ENCODE data around the gene RPL29.
A peak's percentile ranks its signal among the peaks of the same experiment; 100 is the strongest.

RPL29 gene

DNA sequence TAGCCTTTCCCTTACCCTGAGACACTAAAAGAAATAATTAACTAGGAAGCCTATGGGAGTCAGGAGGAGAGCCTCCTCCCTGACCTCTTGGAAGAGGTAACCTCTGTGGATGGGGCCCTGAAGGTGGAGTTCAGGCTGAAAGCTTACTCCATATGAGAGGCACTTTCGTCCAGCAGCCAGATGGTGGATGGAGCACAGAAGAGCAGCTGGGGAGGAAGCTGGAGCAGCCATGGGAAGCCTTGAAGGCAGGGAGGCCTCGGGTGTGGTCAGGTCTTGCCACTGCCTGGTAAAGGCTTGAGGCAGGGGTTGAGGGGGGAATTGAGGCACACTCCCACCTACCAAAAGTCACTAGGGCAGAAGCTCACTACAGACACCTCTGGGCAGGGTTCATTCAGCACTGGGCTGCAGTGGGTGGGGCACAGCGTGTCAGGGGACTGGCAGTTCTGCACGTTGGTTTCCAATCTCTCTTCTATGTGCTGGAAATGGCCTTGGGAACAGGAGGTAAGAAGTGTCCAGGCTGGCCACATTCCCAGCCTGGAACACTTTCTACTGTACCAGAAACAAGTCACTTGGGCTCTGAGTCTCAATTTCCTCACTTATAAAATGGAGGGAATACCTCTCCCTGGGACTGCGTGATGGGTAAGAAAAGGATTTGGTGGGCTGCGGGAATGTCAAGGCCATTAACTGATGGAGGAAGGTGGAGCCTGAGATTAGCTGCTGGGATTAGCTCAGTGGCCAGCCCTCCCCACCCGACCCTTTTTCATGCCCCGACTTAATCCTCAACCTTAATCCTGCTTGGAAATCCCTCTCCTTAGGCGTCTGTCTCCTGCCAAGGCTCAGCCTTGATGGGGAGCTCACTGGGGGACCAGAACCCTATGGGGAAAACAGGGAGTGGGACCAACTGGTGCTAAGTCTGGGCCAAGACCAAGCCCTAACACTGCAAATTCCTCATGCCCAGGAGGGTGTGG lies 33.8 kb downstream of the RPL29 start:
- DNase-seq, result no peak

DNA sequence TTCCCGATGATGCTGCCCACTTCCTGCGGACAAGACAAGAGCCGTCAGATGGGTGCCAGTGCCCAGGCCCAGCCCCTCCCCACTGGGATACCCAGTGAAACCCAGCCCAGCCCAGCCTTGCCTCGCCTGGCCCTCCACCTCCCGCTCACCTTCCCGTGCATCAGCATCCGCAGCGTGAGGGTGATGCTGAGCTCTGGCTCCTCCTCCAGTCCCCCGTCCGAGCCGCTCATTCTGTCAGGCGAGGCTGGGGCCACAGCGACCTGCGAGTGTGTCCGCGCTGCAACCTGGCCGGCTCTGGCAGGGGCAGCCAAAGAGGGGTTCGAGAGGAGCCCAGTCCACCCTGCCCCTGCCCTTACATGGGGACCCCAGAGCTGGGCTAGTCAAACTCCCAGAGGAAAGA lies 34.7 kb downstream of the RPL29 start:
- no peak for DNase-seq

DNA sequence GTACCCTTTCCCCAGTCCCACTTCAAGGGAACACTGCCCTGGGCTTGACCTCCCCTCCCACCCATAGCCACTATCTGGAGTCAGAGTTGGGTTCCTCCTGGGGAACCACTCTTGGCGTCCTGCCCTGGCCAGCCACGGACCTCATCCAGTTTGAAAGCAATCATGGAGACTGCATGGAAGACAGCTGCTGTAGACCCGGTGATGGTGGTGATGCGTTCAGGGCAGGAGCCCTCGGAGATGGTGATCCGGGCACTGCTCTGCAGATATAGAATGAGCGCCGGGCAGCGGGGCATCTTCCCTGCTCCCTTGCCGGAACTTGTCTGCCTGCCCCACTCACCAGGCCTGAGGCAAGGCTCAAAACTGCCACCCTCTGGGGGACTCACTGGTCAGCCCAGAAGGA lies 35.3 kb downstream of the RPL29 start:
- no peak for DNase-seq

- no peak for DNase-seq
Measured at GRCh38 chr3:51959651-51960050, 36.0 kb downstream of the RPL29 start.

DNA sequence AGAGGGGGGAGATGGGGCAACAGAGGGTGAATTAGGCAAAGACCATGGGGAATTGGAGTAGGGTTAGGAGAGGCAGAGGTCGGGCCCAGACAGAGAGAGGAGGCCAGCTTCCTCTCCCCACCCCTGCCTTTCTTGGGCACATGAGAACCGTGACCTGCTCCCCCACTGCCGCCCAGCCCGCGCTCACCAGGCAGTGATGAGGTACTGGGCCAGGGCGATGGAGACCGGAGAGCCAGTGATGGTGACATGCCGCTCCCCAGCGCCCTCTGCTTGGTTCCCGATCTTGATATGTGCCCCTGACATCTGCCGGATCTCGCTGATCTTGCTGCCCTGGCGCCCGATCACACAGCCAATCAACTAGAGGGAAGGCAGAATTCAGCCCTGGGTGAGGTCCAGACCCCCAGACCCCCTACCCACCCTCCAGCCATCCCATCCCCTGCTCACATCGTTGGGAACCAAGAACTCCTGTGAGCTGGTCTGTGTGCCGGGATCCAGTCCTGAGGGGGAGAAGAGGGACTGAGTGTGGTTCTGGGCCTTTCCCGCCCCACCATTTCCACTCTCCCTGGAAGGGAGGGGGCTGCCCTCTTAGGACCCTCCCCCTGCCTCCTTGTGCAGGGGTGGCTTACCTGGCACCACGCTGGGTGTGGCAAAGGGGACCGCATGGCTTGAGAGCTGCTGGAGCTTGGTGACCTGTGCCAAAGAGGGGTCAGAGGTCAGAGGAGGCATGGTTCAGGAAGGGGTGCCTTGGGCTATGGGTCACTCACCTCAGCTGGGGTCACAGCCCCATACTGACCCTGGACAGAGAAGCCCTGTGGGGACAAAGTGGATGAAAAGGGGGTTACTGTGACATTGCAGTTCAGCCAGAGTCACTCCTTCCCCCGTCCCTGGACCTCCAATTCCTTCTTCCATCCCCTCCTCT lies 36.8 kb downstream of the RPL29 start:
- DNase-seq, result no peak

- no peak for DNase-seq
Measured at GRCh38 chr3:51957520-51958205, 38.0 kb downstream of the RPL29 start.

DNA sequence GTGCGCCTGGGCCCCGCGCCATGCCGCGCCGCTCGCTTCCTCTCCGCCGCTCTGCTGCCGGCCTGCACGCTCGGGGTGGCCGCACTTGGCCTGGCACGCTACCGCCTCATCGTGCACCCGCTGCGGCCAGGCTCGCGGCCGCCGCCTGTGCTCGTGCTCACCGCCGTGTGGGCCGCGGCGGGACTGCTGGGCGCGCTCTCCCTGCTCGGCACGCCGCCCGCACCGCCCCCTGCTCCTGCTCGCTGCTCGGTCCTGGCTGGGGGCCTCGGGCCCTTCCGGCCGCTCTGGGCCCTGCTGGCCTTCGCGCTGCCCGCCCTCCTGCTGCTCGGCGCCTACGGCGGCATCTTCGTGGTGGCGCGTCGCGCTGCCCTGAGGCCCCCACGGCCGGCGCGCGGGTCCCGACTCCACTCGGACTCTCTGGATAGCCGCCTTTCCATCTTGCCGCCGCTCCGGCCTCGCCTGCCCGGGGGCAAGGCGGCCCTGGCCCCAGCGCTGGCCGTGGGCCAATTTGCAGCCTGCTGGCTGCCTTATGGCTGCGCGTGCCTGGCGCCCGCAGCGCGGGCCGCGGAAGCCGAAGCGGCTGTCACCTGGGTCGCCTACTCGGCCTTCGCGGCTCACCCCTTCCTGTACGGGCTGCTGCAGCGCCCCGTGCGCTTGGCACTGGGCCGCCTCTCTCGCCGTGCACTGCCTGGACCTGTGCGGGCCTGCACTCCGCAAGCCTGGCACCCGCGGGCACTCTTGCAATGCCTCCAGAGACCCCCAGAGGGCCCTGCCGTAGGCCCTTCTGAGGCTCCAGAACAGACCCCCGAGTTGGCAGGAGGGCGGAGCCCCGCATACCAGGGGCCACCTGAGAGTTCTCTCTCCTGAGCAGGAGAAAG lies 39.6 kb downstream of the RPL29 start:
- DNase-seq, result peak; percentile 27

GRCh38 chr3:51955175-51955892 lies 40.4 kb downstream of the RPL29 start, which contains the start of gene GPR62:
Gene GPR62, plus strand, starts transcription at chr3:51955381. Its CDS starts 272 bp downstream, at chr3:51955653.
- no peak for DNase-seq

DNA sequence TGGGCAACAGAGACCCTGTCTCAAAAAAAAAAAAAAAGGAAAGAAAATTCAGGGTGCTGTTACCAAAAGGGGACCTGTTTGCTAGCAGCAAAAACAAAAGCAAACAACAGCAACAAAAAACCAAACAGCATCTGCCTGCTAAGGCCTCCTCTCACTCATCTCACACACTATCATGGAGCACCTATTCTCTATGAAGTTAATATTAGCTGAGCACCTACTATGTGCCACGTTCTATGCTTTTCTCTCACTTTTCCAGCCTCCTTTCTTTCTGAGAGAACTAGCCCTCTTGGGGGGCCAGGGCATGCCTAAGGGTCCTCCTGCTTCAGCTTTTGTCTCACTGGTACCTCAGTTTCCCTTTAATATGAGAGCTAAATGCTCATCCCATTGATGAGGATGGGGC lies 41.0 kb downstream of the RPL29 start:
- DNase-seq, result no peak

DNA sequence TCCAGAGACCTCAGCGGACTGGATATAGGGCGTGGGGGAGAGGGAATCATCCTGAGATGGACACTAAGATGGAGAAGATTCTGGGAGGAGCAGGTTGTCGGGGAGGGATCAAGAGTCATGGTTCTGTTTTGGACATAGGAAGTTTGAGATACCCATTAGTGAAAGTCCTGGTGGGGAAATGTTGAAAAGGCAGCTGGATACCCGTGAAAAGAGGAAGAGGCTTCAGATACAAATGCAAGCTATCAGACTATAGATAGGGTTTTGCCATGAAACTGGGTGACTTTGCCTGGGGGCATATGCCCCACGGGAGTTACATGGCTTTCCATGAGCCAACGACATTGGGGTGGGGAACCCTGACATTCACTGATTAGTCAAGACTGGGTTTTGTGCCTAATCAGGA lies 41.6 kb downstream of the RPL29 start:
- no peak for DNase-seq

- no peak for DNase-seq
Measured at GRCh38 chr3:51953445-51953844, 42.2 kb downstream of the RPL29 start.

GRCh38 chr3:51950899-51951298 lies 44.8 kb downstream of the RPL29 start:
- no peak for DNase-seq

- DNase-seq, result no peak
Measured at GRCh38 chr3:51949121-51949520, 46.6 kb downstream of the RPL29 start.

GRCh38 chr3:51948016-51948580 lies 47.6 kb downstream of the RPL29 start:
- DNase-seq, result no peak

- DNase-seq, result no peak
Measured at GRCh38 chr3:51947215-51947900, 48.3 kb downstream of the RPL29 start.

DNA sequence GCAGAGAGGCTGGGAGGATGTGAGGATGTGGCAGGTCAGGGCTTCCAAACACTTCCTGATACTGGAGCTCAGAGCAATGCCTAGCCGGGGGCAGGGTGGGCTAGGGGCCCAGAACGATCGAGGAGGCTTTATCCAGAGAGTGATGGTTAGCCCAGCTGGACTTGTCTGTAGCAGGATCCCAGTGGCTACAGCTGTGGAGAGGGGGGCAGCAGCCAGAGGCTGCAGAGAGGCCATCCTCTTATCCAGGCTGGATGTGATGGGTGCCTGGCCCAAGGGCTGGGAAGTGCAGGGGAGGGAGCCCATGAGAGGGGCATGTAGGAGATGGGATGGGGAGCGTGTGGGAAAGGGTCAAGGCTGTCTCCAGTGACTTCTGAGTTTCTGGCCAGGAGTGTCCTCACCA lies 48.9 kb downstream of the RPL29 start:
- DNase-seq, result no peak

DNA sequence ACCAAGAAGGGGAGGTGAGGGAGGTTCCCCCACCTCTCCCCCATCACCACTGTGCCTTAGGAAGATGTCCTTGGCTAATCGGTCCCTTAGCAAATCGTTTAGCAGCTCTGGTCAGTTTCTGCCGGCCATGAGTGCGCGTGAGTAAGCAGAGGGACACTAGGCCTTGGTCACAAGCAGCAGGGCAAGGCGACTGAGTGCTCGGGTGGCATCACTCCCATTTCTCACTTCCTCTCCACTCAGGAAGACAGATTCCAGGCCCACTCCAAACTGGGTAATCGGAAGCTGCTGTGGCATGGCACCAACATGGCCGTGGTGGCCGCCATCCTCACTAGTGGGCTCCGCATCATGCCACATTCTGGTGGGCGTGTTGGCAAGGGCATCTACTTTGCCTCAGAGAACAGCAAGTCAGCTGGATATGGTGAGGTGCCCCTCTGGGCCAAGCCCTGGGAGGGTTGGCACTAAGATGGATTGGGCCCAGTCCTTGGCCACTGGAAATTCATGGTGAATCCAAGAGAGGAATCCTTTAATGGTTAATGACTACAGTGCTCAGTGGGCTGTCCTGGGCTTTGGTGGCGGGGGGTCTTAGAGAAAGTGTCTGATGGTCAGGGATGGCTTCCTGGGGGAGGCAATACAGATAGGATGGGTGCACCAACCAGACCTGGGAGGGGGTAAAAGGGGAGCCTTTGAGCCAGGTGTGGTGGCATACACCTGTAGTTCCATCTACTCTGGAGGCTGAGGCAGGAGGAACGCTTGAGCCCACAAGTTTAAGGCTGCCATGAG lies 49.6 kb downstream of the RPL29 start:
- DNase-seq, result no peak

- no peak for DNase-seq
Measured at GRCh38 chr3:51945031-51945840, 50.5 kb downstream of the RPL29 start.
